Lung (tissue), 12 donors: ENCODE results near the gene PARVB. TPM values are rescaled to one million over a fixed set of nuclear protein-coding genes. Genes with fewer than 3 reads are reported as not detected.

Experiments
- ATAC-seq: fragments of 200-7000 bp; cut with Tn5 transposase; one replicate; pipeline ENCODE4 v1.9.1; 2020; ENCODE audit warnings: moderate number of reproducible peaks; ENCODE audit not compliant: insufficient read depth, low FRiP score
- DNase-seq, 3 donors: peaks; one replicate each; pipeline ENCODE4 v3.0.0-alpha.2; 2013 to 2017
- H3K27ac ChIP-seq, 2 donors: one replicate each; pipeline ENCODE4 v1.5.1; 2013; ENCODE audit warnings: mild to moderate bottlenecking in 2 of 2, moderate library complexity in 2 of 2, control low read depth in 1 of 2, inconsistent platforms in 1 of 2, low read depth in 1 of 2, low read length in 1 of 2
- H3K27me3 ChIP-seq, 3 donors: one replicate each; pipeline ENCODE4 v1.5.1; 2013; ENCODE audit warnings: low read length in 2 of 3; ENCODE audit not compliant: control insufficient read depth in 3 of 3, insufficient read depth in 3 of 3
- H3K36me3 ChIP-seq, 4 donors: one replicate each; pipeline ENCODE4 v1.5.1; 2013; ENCODE audit warnings: low read length in 4 of 4, mild to moderate bottlenecking in 1 of 4, moderate library complexity in 1 of 4; ENCODE audit not compliant: control insufficient read depth in 4 of 4, insufficient read depth in 4 of 4
- H3K4me1 ChIP-seq, 5 donors: one replicate each; pipeline ENCODE4 v1.5.1; 2013; ENCODE audit warnings: low read length in 5 of 5, mild to moderate bottlenecking in 2 of 5, moderate library complexity in 1 of 5; ENCODE audit not compliant: control insufficient read depth in 5 of 5, insufficient read depth in 5 of 5
- H3K4me3 ChIP-seq: one replicate; pipeline ENCODE4 v1.5.1; 2013; ENCODE audit warnings: mild to moderate bottlenecking, control low read depth, moderate library complexity
- H3K9ac ChIP-seq, 2 donors: one replicate each; pipeline ENCODE4 v1.5.1; 2013; ENCODE audit warnings: low read length in 2 of 2, control low read depth in 1 of 2; ENCODE audit not compliant: insufficient read depth in 1 of 2
- H3K9me3 ChIP-seq, 4 donors: one replicate each; pipeline ENCODE4 v1.5.1; 2013; ENCODE audit warnings: low read length in 3 of 4, mild to moderate bottlenecking in 1 of 4, moderate library complexity in 1 of 4; ENCODE audit not compliant: control insufficient read depth in 4 of 4, insufficient read depth in 3 of 4
- WGBS, 2 donors: extraction: QIAGEN DNeasy Blood & Tissue Kit; methylation state at CpG; one replicate each; pipeline ENCODE4 v1.1.7; 2013; 5-methylcytosine and 5-hydroxymethylcytosine counted together
- polyA plus RNA-seq, 2 donors: library from polyadenylated mRNA; stranded (reverse); fragments of 200-250 nt; gene quantifications; one replicate each; pipeline ENCODE4 v1.2.1, GENCODE V29; 2013
- total RNA-seq, 2 donors: library from RNA; depleted of rRNA in 1 of 2; stranded (reverse); fragments of >200 nt in 1 of 2; gene quantifications; one replicate each; pipeline ENCODE4 v1.2.1, GENCODE V29; 2014 to 2021
- TF ChIP-seq, protein P1 (sequence below): IDR thresholded peaks from 2 replicates; pipeline ENCODE4 v1.5.1; 2012; ENCODE audit warnings: mild to moderate bottlenecking; ENCODE audit errors: control extremely low read depth, extremely low read depth
- donor health status: control.
- donor health status: control.
- donor health status: Bipolar disorder and iron deficiency.
- donor health status: healthy.
- donor health status: DM: yes; HTN: yes; CAD: no.

PARVB gene
- total and polyA plus RNA-seq, 4 donors = 16.9 to 64.2 (median 49.7) TPM

GRCh38 chr22:43995057-43995685 is 28.9 kb upstream of the PARVB start:
- Histone ChIP-seq H3K27me3 (no peaks in the 10 kb centered on the region), H3K4me1 (peaks cover 0 to 6% (median 0%) of the 10 kb centered on the region in 5 donors), H3K4me3 (no peak overlapping the region), H3K9me3 (no peaks in the 10 kb centered on the region), H3K9ac (no peak overlapping the region), H3K27ac (no peak overlapping the region), H3K36me3 (peaks cover under 1 to 39% (median 33%) of the 10 kb centered on the region in 4 donors)
- DNase-seq (no peak), ATAC-seq (no peak)
- TF ChIP-seq, protein P1, sequence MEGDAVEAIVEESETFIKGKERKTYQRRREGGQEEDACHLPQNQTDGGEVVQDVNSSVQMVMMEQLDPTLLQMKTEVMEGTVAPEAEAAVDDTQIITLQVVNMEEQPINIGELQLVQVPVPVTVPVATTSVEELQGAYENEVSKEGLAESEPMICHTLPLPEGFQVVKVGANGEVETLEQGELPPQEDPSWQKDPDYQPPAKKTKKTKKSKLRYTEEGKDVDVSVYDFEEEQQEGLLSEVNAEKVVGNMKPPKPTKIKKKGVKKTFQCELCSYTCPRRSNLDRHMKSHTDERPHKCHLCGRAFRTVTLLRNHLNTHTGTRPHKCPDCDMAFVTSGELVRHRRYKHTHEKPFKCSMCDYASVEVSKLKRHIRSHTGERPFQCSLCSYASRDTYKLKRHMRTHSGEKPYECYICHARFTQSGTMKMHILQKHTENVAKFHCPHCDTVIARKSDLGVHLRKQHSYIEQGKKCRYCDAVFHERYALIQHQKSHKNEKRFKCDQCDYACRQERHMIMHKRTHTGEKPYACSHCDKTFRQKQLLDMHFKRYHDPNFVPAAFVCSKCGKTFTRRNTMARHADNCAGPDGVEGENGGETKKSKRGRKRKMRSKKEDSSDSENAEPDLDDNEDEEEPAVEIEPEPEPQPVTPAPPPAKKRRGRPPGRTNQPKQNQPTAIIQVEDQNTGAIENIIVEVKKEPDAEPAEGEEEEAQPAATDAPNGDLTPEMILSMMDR = no peak
- 95 to 97% methylated on average over 15 of the region's 15 CpGs for WGBS, 2 donors

DNA sequence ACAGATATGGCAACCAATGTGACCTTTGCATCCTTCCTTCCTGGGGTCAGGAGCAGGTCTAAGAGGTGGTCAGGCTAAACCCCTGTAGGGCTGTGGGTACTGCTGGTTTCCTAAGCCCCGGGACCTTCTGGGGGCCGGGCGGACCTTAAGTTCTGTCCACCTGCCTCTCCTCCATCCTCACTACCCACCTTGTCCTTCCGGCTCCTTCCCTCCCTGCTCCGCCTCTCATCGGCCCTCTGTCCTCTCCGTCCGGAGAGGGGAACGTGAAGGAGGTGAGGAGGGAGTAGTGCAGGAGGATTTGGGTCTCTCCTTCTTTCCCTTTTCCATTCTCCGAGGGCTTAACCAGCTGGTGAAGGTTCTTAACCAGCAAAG is 28.3 kb upstream of the PARVB start:
- no peaks in the 10 kb centered on the region for H3K9me3 ChIP-seq
- H3K27me3 ChIP-seq = no peaks in the 10 kb centered on the region
- no peak for DNase-seq
- H3K4me3 ChIP-seq = no peak overlapping the region
- no peak overlapping the region for H3K9ac ChIP-seq
- H3K36me3 ChIP-seq = peaks cover 0 to 37% (median 31%) of the 10 kb centered on the region in 4 donors
- TF ChIP-seq, protein P1 = no peak
- ATAC-seq = no peak
- peak overlapping the region in 1 of 2 donors; percentile 27 for H3K27ac ChIP-seq
- 34 to 69% methylated on average over 10 of the region's 10 CpGs for WGBS, 2 donors
- H3K4me1 ChIP-seq = peaks cover 0 to 6% (median 0%) of the 10 kb centered on the region in 5 donors

DNA sequence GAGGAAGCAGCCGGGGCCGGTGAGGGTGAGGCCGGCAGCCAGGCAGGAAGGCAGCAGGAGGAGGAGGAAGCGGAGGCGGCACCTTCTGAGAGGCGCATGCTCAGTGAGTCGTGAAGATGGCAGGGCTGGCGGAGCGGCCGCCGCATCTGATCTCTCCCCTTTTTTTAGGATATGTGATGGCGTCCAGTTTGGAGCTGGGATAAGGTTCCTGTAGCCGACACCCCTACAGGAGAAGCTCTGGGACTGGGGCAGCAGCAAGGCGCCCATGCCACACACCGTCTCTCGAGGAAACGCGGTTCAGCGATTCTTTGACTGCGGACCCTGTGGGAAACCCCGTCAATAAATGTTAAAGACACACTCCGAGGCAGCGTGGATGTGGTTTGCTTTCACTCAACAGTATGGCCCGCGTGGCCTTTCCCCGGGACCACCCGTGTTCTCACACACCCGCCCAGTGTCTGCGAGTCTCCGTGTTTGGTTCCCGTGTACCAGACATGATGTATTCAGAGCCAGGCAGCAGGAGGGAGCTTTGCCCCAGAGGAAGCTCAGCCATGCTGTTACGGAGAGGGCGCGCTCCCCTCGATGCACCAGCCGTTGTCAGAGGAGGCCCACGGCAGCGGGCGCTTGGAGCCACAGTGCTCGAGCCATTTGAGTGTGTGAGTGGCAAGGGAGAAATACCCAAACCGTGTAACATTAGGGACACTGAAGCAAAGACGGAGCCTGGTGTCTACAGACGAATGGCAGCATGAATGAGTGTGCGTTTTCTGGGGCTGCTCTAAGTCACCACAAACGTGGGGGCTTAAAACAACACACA is 27.7 kb upstream of the PARVB start:
- peak overlapping the region in 1 of 2 donors; percentile 27 for H3K27ac ChIP-seq
- ATAC-seq (no peak), DNase-seq (peak in 1 of 3 donors; percentile 10)
- peaks cover 0 to 8% (median 0%) of the 10 kb centered on the region in 5 donors for H3K4me1 ChIP-seq
- TF ChIP-seq, protein P1 = no peak
- 68 to 76% methylated on average over 45 of the region's 45 CpGs for WGBS, 2 donors
- no peak overlapping the region for H3K9ac ChIP-seq
- no peaks in the 10 kb centered on the region for H3K9me3 ChIP-seq
- no peaks in the 10 kb centered on the region for H3K27me3 ChIP-seq
- H3K4me3 ChIP-seq = no peak overlapping the region
- H3K36me3 ChIP-seq = peaks cover 0 to 37% (median 30%) of the 10 kb centered on the region in 4 donors
